CD4-positive, alpha-beta T cell treated with Interleukin-12 subunit alpha and Interleukin-12 subunit beta, for 1 hour (primary cell): ENCODE measurements around the gene GRID1.

Source experiments
- DNase-seq: peaks from one replicate; pipeline ENCODE4 v3.0.0-alpha.2; 2020

The GRID1 gene

DNA sequence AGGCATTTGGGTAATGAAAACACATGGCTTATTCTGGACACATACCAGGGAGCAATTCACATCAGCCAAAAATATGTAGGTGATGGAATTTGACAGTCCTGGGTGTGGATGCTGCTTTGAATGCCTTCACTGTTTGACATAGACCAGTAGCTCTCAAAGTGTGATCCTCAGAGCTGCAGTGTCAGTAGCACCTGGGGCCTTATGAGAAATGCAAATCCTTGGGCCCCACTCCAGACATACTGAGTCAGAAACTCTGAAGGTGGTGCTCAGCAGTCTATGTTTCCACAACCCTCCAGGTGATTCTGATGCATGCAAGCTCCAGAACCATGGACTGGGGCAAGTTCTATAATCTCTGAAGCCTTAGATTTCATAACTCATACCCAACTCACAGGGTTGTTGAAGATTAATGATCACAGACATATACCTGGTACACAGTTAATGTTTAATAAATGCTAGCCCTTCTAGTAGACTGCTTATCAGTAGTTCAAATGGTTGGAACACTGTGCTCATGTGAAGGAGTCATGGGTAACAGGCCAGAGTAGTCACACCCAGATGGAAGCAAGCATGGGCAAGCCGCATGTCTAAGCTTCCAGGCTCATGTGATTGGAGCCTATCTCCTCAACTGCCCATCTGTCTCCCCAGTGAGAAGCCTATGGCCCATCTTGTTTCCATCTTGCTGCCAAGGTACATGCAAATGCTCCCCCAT, 715.7 kb downstream of the GRID1 start:
- no peak for DNase-seq

DNA sequence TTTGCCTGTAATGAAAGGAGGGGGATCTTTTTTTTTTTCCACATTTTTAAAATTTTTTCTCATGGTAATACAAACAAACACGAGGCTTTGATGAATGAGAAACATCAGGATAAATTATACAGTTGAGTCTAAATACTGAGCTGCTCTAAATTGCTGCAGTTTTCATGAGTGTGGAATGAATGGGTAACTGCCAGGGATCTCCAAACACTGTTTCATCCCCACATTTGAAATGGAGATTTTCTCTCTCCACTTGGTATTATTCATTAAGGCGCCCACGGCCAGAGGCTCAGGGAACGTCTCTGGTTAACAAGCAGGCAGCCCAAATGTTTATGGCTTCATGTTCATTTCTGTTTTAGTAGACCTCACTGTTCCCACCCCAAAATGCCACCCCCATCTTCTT, 717.1 kb downstream of the GRID1 start:
- no peak for DNase-seq

DNA sequence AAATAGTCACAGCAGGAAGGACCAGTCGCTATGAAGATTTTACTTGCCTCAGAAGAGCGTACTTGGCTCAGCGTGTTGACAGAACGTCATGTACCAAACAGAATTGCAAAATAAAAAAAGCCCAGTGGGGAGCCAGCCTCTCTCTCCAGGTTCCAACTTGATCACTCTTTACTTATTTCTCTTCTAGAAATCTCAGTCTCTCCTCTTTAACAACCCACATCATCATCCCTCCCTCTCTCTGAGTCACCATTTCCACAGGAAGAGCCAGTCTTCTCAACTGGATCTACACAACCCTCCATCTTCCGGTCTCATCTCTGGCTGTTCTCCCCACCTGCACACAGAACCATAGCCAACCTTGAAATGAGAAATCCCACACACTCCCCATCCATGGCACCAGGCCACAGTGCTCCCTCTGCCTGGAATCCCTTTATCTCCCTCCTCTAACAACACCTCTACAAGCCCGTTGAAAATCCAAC, 718.3 kb downstream of the GRID1 start:
- no peak for DNase-seq

DNA sequence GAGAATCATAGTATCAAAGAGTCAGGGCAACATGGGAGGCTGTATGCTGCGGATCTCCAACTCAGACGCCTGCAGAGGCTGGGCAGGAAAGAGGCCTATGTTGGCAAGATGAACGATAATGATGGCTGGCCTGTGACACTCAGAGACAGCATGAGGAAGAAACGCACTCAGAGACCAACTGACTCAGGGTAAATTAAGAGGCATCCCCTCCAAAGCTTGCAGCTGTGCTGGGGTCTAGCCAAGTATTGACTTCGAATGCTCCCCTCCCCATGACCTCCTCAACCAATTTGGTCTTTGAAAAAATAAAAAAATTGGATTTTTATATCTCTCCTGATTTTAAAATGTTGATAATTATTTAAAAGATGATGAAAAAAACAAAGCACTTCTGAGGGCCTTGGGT, 718.9 kb downstream of the GRID1 start:
- no peak for DNase-seq

DNA sequence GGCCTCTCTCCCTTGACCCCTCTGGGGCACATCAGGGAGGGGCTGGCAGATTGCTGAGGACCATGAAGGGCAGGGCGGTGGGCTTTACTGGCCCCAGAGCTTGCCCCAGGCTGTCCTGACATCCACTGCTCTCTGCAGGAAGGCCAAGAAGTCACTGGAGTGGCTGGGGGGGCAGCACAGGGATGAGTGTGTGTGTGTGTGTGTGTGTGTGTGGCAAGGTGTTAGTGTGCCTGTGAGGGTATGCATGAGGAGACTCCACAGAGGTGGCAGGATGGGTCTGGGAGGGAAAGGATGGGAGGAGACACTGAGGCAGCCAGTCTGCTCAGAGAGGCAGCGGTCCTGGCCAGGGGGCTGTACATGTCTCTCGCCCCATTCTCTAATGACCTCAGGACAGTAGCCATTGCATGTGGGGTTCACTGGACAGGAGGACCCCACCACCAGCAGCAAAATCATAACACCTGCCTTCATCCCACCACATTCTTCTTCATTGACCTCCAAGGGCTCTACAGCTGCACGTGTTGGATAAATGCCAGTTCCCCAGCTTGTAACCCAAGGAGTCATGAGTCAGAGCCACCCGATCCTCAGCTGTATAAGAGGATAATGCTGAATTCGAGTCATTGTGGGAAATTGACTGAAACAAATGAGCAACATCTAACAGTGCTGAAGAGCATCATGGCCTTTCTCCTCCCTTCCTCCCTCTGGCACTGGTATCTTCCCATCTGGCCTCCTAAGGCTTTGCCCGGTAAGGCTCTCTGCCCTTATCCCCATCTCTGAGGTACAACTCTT, 720.5 kb downstream of the GRID1 start:
- no peak for DNase-seq

DNA sequence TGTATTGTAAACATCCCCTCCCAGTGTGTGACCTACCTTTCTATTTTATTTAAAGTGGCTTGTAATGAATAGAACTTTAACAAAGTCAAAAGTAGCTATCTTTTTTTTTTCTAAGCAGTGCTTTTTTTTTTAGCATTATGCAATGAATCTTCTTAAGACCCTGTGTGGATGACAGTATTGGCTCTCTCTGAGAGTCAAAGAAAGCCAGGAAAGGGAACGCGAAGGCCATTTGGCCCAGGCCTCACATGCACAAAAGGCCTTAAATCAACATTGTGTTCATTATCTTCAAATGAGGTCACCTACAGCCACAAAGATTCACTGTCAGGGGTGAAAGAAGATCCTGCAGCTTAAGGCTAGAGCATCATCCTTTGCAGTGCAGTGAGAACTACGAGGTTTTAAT, 721.5 kb downstream of the GRID1 start:
- no peak for DNase-seq

DNA sequence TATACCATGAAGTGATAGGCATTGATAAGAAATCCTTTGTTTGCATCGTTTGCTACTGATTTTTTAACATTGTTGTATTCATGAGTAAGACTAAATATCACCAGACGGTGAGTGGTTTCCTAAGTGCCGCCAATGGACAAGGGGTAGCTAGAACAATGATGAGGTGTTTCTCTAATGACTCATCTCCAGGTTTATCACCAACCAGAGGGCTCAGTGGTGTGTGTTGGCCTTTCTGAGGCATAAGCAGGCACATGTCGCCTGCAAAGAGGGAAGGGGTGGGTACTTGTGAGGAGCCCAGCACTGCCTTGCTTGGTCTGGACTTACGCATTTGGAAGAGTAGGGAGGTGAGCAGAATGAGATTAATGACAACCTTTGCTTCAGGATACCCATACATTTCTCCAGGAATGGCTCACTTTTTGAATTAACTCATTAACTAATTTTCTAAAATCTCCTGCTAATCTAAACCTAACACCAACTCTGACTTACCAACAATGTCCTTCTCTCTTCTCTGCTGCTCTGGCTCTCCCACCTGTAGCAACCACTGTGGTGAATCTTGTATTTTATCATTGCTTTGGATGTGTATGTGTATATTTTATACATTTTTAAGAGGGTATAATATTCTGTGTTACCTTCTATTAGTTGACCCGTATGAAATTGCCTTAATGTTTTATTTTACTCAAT, 722.6 kb downstream of the GRID1 start:
- no peak for DNase-seq

DNA sequence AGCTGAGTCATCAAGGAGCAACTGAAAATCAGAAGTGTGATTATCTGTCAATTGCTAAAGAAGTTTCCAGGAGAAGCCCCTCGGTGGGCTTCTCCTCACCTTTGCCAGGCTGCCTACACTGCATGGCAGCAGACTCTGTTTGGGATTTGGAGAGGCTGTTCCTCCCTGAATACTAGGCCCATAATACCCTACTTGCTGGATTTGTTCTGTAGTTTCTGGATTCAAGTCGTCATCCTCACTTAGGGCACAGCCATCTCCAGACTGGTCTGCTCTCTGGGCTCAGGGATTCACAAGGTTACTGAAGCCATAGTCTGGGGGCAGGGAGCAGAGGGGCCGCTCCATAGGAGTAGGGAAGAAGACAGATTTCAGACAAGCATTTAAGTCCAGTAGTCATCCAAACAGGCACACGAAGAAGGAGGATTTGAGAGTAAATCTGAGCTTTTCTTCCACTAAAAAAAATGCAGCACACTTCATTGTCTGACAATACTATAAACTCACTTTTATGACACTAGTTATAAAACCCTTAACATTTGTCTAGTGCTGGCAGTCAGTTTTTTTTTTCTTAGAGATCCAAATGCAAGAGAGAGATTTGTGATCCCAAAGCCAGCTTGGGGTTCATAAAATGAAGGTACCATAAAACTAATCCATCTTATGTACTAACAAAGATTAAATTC, 723.3 kb downstream of the GRID1 start:
- DNase-seq: no peak

DNA sequence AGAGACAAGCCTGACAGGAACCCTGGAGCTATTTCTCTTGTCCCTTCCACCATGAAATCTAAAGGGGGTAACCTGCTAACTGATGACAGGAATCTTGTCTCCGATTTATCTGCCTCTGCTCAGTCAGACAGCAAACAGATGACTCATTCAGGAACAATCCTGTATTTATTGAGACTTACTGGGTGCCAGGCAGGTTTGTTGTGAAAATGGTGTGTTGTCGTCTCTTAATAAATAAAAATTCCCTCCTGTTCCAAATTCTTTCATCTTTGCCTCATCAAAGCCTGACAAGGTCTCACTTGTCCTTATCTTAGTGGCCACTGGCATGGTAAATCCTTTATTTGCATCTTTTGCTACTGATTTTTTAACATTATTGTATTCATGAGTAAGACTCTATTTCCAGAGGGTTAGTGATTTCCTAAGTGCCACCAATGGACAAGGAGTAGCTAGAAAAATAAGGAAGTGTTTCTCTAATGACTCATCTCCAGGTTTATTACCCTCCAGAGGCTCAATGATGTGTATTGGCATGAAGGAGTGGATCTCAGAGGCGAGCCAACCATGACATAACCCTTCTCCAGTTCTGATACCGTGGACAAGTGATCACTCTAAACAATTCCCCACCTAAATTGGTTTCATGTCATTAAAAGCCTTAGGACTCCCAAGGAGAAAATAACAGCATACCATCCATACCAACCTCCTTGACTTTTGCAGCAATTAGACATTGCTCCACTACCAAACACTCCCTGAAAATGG, 724.0 kb downstream of the GRID1 start:
- DNase-seq: no peak

DNA sequence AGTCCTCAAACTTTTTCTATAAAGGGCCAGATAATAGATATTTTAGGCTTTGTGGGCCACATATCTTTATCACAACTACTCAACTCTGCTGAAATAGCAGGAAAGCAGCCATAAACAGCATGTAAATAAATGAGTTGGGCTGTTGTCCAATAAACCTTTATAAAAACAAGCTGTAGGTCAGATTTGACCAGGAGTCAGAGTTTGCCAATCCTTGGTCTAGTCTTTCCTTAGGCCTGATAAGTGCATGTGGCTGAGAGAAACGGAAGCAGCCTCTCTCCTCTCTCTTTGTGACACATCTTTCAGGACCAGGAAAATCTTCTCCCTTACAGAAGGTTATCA, 724.5 kb downstream of the GRID1 start:
- no peak for DNase-seq

DNA sequence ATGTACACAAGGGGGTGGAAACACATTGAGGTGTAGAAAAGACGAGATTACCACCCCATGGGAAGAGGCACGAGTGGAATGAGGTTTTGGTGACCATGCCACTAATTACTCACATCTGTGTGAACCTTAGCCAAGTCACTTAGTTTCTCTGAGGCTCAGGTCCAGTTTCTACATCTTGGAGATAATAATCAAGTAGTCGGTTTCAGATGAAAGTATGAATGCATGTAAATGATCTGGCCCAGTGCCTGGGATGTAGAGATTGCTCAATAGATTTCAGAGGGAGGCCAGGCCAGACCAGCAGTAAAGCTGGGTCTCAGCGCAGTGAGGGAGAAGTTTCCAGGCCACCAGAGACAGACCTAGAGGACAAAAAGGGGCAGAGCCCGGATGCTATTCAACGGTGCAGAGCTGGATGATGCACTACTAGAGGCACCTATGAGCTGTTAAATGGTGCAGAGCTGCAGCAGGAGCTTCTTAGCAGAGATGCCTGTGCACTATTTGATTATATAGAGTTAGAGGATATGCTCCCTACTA, 725.1 kb downstream of the GRID1 start:
- DNase-seq: no peak

DNA sequence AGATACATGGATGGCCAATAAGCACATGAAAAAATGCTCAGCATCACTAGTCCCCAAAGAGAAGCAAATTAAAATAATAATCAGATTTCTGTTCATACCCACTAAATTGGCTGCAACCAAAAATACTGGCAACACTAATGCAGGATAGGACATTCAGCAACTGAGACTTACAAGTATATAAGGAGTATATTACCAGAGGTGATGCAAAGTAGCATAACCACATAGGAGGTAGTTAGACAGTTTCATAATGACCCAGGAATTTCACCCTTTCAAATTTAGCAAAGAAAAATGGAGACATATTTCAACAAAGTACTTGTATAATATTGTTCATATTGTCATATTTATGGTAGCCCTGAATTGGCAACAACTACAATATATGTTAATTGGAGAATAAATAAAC, 727.8 kb downstream of the GRID1 start:
- DNase-seq: no peak

DNA sequence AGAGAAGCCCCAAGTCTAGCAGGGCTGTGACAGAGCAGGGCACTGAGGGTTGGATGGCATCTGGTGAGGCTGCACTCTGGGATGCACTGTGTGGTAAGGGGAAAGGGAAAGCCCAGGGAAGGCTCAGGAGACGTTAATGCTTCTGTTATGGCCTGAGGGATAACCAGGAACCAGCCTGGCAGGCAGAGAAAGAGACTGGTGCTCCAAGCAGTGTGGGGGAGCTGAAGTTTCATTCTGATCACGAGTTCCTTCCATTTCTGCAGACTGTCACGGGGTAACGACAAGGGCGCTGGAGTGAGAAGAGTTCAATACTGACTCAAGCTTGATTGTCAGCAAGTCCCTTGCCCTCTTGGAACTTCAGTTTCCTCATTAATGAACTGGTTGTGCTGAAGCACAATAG, 730.9 kb downstream of the GRID1 start:
- no peak for DNase-seq

DNA sequence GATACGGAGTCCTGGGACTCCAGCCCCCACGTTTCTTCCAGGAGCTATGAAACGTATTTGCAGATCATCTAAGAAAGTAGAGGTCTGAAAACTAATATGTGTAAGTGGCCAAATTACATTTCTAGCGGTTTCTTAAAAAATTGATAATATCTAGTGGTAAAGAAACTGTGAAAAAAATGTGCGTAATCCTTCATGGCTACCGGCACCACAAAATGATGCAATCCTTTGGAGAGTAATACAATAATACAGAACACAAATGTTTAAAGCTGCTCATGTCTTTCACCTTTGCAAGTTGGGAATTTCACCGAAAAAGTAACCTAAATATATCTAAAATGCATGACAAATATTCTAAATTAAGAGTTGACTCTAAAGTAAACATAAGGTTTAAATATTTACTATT, 742.1 kb downstream of the GRID1 start:
- no peak for DNase-seq

DNA sequence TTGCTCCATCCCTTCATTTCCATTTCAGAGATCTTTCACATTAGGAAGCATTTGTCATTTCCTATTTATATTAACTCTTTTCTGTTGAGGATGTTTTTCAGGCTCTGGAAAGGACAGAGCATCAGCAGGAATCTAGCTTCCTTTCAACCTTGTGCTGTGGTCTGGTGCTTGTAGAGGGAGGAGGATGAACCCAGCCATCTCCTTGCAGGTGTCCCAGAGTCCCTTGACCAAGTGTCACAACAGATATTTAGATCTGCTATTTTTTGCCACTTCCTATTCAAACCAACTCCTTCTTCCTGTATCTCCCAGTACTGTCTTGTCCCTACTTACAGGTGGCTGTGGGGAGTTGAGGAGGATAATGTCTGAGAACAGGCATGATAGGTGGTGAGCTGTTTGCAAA, 742.8 kb downstream of the GRID1 start:
- no peak for DNase-seq

DNA sequence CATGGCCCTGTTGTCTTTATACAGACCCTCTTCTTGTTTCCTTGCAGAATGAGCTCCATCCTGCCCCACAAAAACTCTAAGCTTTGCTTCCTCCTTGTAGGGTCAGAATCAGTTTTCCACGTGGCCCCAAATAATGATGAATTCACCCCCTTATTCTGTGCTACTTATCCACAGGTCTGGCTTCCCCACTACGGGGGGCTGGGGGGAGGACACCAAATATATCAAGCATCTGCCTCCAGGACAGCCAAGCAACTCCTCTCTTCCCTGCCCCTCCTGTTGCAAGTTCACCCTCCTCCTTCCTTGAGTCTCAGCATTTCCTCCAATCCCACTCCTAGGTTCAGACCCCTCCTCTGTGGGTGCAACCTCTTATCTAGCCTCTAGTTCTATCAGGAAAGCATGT, 743.3 kb downstream of the GRID1 start:
- DNase-seq: no peak

DNA sequence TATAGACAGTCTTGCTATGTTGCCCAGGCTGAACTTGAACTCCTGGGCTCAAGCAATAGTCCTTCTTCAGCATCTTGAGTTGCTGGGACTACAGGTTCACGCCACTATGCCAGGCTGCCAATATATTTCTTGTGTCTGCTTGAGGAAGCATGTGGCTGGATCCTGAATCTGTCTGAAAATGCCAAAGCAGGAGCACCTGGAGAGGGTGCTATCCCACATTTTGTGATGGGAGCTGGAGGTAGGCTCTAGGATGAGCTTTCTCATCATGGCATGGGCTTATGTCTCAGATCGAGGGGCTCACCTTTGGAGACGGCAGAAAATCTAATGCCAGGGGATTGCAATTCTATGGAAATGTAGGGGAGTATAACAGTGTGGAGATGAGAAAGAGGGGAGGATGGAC, 744.2 kb downstream of the GRID1 start:
- DNase-seq: no peak

DNA sequence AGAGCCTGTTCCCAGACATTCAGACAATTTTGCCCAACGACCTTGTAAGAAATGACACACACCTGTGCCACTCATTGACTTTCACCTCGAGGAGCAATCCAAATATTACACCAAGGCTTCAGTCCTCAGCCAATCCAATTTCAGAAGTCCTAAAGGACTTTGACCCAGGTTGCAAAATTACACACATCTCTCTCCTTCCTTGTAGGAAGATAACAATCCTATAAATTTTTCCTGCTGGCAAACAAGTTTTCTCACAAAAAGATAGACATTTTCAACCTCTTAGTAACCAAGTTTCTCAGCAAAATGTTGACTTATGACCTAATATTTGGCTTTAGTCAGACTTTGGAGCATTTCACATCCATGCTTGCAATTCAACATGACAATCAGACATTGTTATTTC, 745.0 kb downstream of the GRID1 start:
- DNase-seq: no peak

DNA sequence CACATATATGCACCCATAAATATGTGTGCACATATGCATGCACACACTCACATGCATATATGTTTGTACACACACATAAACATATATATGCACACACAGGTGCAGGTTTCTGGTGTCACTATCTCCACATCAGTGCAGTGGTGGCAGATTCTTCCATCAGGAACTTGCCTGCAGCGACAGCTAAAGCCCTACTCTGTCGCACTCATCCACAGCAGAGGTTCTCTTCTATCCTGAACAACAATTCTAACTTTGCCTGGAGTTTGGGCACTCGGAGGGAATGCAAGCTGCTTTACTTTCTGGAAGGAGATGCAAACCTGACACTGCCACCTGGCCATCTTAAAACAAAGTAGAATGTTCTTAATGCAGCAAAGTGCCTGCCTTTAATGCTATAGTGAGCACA, 745.8 kb downstream of the GRID1 start:
- no peak for DNase-seq

DNA sequence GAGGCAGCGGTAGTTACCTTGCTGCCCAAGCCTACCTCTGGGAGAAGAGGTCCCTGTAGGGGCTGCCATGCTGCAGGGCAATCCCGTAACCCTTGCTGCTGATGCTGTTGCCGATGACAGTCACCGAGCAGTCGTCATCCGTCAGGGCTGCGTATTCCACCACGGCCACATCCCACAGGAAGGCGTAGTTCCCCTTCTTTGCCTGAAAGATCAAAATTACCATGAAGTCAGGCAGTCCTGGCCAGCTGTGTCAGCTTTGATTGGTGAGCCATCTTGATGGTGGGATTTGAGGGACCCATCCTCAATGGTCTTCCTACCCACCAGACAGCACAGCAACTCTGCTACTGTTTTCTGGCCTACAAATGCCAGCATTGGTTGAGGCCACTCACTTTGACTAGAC, 746.8 kb downstream of the GRID1 start:
- DNase-seq: no peak

DNA sequence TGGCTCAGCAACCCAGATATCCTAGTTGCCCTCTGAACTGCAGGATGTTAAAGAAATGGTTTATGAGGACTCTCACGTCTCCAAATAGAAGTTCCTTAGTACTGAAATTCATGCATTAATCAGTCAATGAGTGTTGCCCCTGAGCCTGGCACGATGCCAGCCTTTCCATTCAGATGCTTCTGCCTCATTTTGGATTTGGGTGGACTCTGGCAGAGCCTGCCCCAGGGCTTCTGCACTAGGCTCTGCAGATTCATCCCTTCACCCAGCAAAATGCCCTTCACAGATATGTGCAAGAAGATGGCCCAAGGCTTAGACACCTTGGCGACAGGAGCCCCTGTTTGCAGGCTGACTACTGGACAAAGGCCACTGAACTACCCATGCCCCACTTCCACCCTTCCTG, 747.8 kb downstream of the GRID1 start:
- DNase-seq: no peak

DNA sequence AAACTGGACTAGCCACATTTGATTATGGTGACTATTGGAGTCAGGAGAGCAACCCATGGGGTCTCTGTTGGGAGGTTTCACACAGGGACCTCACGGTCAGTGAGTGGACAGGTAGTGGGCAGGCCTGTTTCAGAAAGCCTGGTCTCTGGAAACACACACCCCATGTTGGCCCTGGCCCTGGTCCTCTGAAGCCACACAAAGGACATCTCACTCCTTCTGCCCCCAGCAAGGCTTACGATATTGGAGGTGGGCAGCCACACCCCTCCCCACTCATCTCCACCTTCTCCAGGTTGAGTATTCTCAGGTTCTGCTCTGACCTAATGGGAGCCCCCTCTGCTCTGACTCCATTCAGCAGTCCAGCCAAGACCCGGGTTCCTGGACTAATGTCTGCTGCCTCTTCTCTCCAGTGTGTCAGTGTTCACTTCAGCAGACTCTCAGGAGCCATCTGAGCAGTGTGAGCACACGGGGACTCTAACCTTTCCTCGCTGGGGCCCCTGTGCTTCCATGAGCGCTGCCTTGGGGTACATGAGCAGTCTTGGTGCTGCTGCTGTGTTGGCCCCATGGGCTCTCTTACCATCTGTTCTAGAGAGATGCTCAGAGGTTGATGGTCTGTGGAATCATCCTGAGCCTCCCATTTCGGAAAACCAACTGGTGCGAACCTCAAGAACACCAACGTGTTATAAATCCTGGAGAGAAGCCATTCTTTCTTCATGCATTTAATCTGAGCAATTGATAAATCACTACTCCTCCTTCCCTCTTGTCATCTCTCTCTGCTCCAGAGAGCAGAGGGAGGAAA, 748.6 kb downstream of the GRID1 start:
- DNase-seq: no peak
